Keratinocyte (primary cell): Measurements from ENCODE around the gene HEATR9. TPM values are rescaled to one million over a fixed set of nuclear protein-coding genes. Genes with fewer than 3 reads are reported as not detected.

Experiments
- DNase-seq: peaks from one replicate; pipeline ENCODE4 v3.0.0-alpha.2; 2011; ENCODE audit warnings: low read depth, missing footprints, low spot score
- FAIRE-seq: peaks from 2 replicates; lab custom pipeline; 2011; peaks lifted over from hg19 to GRCh38; lab: Jason Lieb, UNC
- H2AFZ ChIP-seq: 2 replicates; pipeline ENCODE4 v1.6.0; 2012; ENCODE audit warnings: low read length, control low read depth, inconsistent platforms; ENCODE audit not compliant: control insufficient read depth
- H3K27ac ChIP-seq: 2 replicates; pipeline ENCODE4 v1.5.1; 2011; ENCODE audit warnings: low read length; ENCODE audit not compliant: control insufficient read depth, insufficient read depth
- H3K27me3 ChIP-seq: 3 replicates; pipeline ENCODE4 v1.6.0; 2011; ENCODE audit warnings: low read length; ENCODE audit not compliant: control insufficient read depth, insufficient read depth; ENCODE audit errors: extremely low read depth
- H3K36me3 ChIP-seq, 2 experiments: 2 replicates in 1 of 2; 3 replicates in 1 of 2; pipeline ENCODE4 v1.5.1; 2011; ENCODE audit warnings: low read length in 2 of 2, mild to moderate bottlenecking in 1 of 2; ENCODE audit not compliant: control insufficient read depth in 2 of 2, insufficient read depth in 2 of 2; ENCODE audit errors: extremely low read depth in 1 of 2
- H3K4me1 ChIP-seq: 3 replicates; pipeline ENCODE4 v1.5.1; 2011; ENCODE audit warnings: low read length; ENCODE audit not compliant: control insufficient read depth, insufficient read depth; ENCODE audit errors: extremely low read depth
- H3K4me2 ChIP-seq: 3 replicates; pipeline ENCODE4 v1.6.0; 2011; ENCODE audit warnings: low read depth, low read length; ENCODE audit not compliant: control insufficient read depth, insufficient read depth; ENCODE audit errors: extremely low read depth
- H3K4me3 ChIP-seq, 3 experiments: fragments of 200-600 bp in 1 of 3; sonication (generic) in 1 of 3; 2 replicates in 2 of 3; 3 replicates in 1 of 3; pipeline ENCODE4 v1.5.1; 2011 to 2016; ENCODE audit warnings: low read length in 3 of 3, mild to moderate bottlenecking in 3 of 3, control low read depth in 2 of 3, inconsistent platforms in 1 of 3, low read depth in 1 of 3, mixed read lengths in 1 of 3, mixed run types in 1 of 3, moderate library complexity in 1 of 3; ENCODE audit not compliant: control insufficient read depth in 2 of 3, insufficient read depth in 2 of 3; ENCODE audit errors: extremely low read depth in 1 of 3
- H3K79me2 ChIP-seq: 2 replicates; pipeline ENCODE4 v1.6.0; 2012; ENCODE audit warnings: low read length; ENCODE audit not compliant: control insufficient read depth, insufficient read depth
- H3K9ac ChIP-seq: 3 replicates; pipeline ENCODE4 v1.6.0; 2011; ENCODE audit warnings: low read length; ENCODE audit not compliant: control insufficient read depth, insufficient read depth; ENCODE audit errors: extremely low read depth
- H3K9me1 ChIP-seq: 3 replicates; pipeline ENCODE4 v1.6.0; 2011; ENCODE audit warnings: low read length; ENCODE audit not compliant: control insufficient read depth, insufficient read depth; ENCODE audit errors: extremely low read depth
- H3K9me3 ChIP-seq: 2 replicates; pipeline ENCODE4 v1.5.1; 2012; ENCODE audit warnings: low read depth, low read length; ENCODE audit not compliant: control insufficient read depth
- H4K20me1 ChIP-seq: 3 replicates; pipeline ENCODE4 v1.6.0; 2011; ENCODE audit warnings: low read length; ENCODE audit not compliant: control insufficient read depth, insufficient read depth; ENCODE audit errors: extremely low read depth
- EZH2 ChIP-seq: IDR thresholded peaks from one replicate; pipeline ENCODE4 v1.6.1; 2012; ENCODE audit warnings: inconsistent platforms, mild to moderate bottlenecking, low read length, moderate library complexity
- dilution Hi-C: fragments of 300-500 bp; cut with MboI; formaldehyde crosslinking; loops from one replicate; pipeline ENCODE4 v1.7.0; 2020; ENCODE audit warnings: low sequenced_read_pairs; ENCODE audit not compliant: extremely low pct_ligation_motif_present
- polyA plus RNA-seq, 5 experiments: library from polyadenylated mRNA; depleted of rRNA in 3 of 5; stranded (reverse) in 3 of 5; stranded (forward) in 1 of 5; unstranded in 1 of 5; fragments of >200 nt; gene quantifications; 1 replicate in 1 of 5; 2 replicates in 3 of 5; 3 replicates in 1 of 5; pipeline versions ENCODE4 v1.2.1 to v1.2.3, GENCODE V29; 2011 to 2012; ENCODE audit warnings: missing spikeins in 2 of 5, low read depth in 1 of 5, low replicate concordance in 1 of 5
- TF ChIP-seq, protein P1 (sequence below), 3 experiments: IDR thresholded peaks in 1 of 3; conservative IDR thresholded peaks in 1 of 3; optimal IDR thresholded peaks in 1 of 3; 2 replicates in 2 of 3; 3 replicates in 1 of 3; pipeline versions ENCODE3 to v1.5.1; 2011; ENCODE audit warnings: low read length in 3 of 3, mild to moderate bottlenecking in 3 of 3, moderate library complexity in 2 of 3, control low read depth in 1 of 3, inconsistent platforms in 1 of 3; ENCODE audit not compliant: insufficient read depth in 2 of 3; ENCODE audit errors: extremely low read depth in 1 of 3

Gene HEATR9
- polyA plus RNA-seq, 1 donor (not counting 4 experiments of a cell fraction or from before 2014, with no cell fraction given) = not detected

DNA sequence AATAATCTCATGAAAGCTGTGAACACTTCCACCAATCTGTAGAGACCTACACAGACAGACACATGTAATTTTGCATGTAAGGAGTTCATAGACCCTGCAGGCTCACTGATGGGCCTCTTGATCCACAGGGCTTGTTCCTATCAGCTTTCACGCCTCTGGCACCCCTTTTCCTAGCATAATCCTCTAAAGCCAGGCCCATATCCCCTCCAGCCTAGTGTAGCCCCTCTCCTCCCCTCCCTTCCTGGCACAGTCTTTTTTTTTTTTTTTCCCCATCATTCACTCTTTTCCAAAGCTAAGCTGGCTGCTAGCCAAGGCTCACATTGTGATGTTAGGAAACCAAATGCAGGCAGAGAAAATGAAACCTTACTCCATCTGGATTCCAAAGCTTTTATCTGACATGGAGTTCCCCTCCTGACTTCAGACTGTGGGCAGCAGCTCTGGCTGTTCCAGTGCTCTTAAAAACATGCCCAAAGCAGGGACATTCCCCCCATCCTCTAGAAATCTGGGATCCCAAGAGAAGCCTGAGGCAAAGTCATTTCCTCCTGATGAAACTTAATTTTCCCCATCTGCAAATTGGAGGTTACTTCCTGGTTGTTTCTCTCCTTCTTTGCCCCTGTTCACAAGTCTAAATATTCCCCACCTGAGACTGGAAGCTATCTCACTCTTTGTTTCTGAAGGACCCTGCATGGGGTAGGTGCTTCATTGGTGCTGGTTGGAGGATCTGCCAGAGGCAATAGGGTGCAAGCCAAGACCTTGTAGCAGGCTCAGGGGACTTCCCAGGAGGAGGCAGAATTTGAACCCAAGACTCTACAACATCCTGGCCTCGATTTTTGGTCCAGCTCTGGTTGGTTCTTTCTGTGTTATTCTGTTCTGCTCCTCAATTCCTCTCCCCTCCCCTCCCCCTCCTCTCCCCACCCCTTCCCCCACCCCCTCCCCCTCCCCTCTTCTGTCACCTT lies 21.4 kb upstream of the HEATR9 start:
- peaks cover 7% of the 10 kb centered on the region for H3K4me1 ChIP-seq
- TF ChIP-seq, protein P1, sequence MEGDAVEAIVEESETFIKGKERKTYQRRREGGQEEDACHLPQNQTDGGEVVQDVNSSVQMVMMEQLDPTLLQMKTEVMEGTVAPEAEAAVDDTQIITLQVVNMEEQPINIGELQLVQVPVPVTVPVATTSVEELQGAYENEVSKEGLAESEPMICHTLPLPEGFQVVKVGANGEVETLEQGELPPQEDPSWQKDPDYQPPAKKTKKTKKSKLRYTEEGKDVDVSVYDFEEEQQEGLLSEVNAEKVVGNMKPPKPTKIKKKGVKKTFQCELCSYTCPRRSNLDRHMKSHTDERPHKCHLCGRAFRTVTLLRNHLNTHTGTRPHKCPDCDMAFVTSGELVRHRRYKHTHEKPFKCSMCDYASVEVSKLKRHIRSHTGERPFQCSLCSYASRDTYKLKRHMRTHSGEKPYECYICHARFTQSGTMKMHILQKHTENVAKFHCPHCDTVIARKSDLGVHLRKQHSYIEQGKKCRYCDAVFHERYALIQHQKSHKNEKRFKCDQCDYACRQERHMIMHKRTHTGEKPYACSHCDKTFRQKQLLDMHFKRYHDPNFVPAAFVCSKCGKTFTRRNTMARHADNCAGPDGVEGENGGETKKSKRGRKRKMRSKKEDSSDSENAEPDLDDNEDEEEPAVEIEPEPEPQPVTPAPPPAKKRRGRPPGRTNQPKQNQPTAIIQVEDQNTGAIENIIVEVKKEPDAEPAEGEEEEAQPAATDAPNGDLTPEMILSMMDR (optimal IDR thresholded peaks at IDR 0.05 in 1 of 3, IDR thresholded peaks at IDR 0.05 in 1 of 3, conservative IDR thresholded peaks at IDR 0.05 in 1 of 3; ENCODE audit: extremely low read depth in 1 of 3, insufficient read depth in 2 of 3, low read length in 3 of 3) = no peak
- TF ChIP-seq EZH2 = no peak
- H3K4me3 ChIP-seq = no peak overlapping the region
- H3K9me3 ChIP-seq = no peaks in the 10 kb centered on the region
- no peaks in the 10 kb centered on the region for H3K27me3 ChIP-seq
- peak overlapping the region; percentile 17 for H2AFZ ChIP-seq
- H3K4me2 ChIP-seq = peak overlapping the region; percentile 6
- no peaks in the 10 kb centered on the region for H3K79me2 ChIP-seq
- no peaks in the 10 kb centered on the region for H3K36me3 ChIP-seq
- dilution Hi-C loops = no loop called here
- H3K9ac ChIP-seq = no peak overlapping the region
- FAIRE-seq = no peak
- H3K27ac ChIP-seq = no peak overlapping the region
- no peak for DNase-seq
- no peaks in the 10 kb centered on the region for H3K9me1 ChIP-seq
- no peaks in the 10 kb centered on the region for H4K20me1 ChIP-seq

- Histone ChIP-seq H3K4me3 (no peak overlapping the region), H3K4me2 (no peak overlapping the region), H3K36me3 (no peaks in the 10 kb centered on the region), H4K20me1 (no peaks in the 10 kb centered on the region), H3K9me1 (no peaks in the 10 kb centered on the region), H3K9me3 (no peaks in the 10 kb centered on the region), H3K27ac (no peak overlapping the region), H2AFZ (no peak overlapping the region), H3K9ac (no peak overlapping the region), H3K27me3 (no peaks in the 10 kb centered on the region), H3K4me1 (peaks cover 7% of the 10 kb centered on the region), H3K79me2 (no peaks in the 10 kb centered on the region)
- DNase-seq (no peak), FAIRE-seq (no peak)
- no peak for TF ChIP-seq EZH2
- TF ChIP-seq, protein P1 (optimal IDR thresholded peaks at IDR 0.05 in 1 of 3, IDR thresholded peaks at IDR 0.05 in 1 of 3, conservative IDR thresholded peaks at IDR 0.05 in 1 of 3; ENCODE audit: extremely low read depth in 1 of 3, insufficient read depth in 2 of 3, low read length in 3 of 3) = no peak
- dilution Hi-C loops = no loop called here
These were observed 20.6 kb upstream of the HEATR9 start for GRCh38 chr17:35889241-35889640.
